ENCODE results near the gene ZNF728.
"Not testable (repeated sequence)": the region's sequence is repeated elsewhere in the genome, so short reads cannot be mapped to it uniquely, and the experiment has no call there.

The ZNF728 gene

DNA sequence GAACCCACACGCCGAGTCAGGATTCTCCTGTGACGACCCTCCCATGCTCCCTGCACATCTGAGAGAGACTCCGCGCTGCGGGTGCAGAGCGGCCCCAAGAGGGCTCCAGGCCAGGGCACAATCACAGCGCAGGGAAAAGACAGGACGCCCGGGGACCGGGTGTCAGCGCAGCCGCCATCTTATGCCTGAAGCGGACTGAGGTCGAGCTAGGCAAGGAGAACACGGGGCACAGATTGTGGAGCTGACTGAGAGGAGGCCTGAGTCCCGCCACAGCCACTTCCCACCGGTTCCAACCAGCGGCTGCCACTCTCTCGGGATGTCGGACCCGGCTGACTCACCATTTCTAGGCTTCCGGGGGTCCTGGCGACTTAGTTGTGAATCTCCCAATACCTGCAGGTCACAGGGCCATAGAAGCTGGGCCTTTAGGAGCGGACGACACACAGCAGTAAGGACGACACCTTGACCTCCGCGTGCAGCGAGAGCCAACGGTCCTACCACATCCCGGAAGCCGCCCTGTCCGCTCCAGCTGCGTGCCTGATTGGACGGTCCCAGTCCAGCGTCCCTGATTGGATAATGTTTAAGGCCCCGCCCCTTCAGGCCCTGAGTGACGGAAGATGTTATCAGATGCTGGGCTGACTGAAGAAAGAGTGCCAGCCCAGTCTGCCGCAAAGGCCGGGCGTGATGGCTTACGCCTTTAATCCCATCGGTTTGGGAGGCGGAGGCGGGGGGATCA is at the start of gene ZNF728:
TSS of gene ZNF728 (minus strand) at position 487 of the 733 bp plus-strand sequence. CDS start at position 341, 146 bp downstream.
- in situ Hi-C loops (cut with MboI; ENCODE audit: low sequenced_read_pairs), result no loop called here

DNA sequence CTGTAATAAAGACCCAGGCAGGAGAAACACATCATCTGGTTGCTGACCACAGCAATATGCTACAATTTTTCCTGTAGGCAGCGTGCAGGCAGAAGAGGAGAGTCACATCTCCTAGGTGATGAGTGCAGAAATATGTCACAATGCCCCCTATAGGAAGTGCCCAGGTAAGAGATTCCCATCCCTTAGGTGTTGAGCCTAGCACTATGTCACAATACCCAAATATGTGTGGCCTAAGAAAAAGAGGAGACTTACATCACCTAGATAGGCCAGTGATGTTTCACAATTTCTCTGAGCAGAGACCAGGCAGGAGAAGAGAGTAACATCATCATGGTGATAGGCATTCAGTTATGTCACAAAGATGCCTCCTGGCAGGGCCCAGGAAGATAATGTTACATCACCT is 49.4 kb upstream of the ZNF728 start:
- in situ Hi-C loops (cut with MboI; ENCODE audit: low sequenced_read_pairs), result no loop called here

DNA sequence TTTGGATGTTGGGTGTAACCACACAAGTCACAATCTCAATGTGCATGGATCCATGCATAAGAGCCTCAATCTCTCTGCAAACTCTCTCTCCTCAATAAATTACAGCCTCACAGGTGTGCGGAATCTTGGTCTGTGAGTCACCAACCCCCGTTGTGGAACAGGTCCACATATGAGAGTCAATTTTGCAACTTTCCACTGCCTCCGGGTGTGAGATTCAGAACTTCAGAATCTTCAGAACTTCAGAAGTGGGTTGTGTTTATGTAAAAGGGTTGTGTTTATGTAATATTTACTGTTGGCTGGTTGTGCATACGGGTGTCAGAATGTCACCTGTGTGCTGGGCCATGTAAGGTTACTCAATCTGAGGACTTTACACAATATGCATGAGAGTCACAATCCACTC is 46.3 kb upstream of the ZNF728 start:
- in situ Hi-C loops (cut with MboI; ENCODE audit: low sequenced_read_pairs), result no loop called here

DNA sequence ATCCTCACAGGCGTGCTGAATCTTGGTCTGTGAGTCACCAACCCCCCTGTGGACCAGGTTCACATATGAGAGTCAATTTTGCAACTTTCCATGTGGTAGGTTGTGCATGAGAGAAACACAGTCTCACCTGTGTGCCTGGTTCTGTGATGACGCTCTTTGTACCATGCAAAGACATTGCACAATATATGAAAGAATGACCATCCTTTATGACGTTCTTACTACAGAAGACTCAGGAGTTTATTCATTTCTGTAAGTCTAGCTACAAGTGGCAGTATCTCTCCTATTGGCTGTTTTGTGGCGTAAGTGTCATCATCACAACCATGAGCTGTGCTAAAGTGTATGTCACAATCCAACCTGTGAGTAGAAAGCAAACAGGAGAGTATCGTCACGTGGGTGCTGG is 43.8 kb upstream of the ZNF728 start:
- in situ Hi-C loops (cut with MboI; ENCODE audit: low sequenced_read_pairs), result no loop called here

DNA sequence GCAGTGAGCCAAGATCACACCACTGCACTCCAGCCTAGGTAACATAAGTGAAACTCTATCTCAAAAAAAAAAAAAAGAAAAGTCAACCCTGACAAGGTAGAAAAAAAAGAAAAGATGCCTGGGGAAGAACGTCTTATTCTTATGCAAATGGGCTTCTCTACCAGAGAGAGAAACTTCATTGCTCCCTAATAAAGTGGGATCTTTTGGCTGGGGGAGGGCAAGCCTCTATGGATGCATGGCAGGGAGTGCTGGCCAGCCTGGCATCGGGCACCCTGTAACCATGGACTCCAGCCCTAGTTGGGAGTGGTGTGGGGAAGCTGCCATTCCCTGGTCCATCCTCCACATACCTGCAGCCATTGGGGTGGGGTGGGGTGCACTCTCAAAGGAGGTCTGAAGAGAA is 30.7 kb upstream of the ZNF728 start:
- in situ Hi-C loops (cut with MboI; ENCODE audit: low sequenced_read_pairs), result no loop called here

DNA sequence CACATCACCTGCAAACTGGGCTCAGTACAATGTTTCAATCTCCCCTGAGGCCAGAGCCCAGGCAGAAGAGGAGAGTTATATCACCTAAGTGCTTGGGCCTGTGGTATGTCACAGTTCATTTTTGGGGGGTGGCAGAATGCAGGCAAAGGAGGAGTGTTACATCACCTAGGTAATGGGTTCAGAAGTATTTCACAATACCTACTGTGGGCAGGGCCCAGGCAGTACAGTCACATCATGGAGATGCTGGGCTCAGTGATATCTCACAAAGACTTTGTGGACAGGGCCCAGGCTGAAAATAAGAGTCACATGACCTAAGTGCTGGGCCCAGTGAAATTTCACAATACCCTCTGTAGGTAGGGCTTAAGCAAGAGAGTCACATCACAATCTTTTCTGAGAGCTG is 12.7 kb upstream of the ZNF728 start:
- in situ Hi-C loops (cut with MboI; ENCODE audit: low sequenced_read_pairs), result no loop called here

DNA sequence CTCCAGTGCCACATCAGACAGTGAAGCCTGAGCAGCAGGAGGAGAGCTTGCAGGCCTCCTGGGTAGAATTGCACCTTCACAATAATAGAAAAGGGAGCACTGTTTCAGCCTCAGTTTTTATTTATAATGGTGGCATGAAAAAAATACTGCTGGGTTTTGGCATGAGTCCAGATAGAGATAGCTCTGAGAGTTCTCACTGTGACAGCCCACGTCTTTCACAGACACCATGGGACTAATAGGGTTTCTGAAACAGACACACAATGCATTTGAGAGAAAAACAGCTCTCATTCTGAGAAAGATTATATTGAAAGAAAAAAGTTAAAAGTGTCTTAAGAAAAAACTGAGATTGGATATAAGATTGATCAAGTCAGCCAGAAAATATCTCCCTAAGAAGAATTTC is 8.0 kb downstream of the ZNF728 start:
- in situ Hi-C loops (cut with MboI; ENCODE audit: low sequenced_read_pairs), result not testable (repeated sequence)

DNA sequence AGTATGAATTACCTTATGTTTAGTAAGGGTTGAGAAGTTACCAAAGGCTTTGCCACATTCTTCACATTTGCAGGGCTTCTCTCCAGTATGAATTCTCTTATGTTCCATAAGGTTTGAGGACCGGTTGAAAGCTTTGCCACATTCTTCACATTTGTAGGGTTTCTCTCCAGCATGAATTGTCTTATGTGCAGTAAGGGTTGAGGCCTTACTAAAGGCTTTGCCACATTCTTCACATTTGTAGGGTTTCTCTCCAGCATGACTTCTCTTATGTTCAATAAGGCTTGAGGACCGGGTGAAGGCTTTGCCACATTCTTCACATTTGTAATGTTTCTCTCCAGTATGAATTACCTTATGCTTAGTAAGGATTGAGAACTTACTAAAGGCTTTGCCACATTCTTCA is 26.7 kb downstream of the ZNF728 start:
- in situ Hi-C loops (cut with MboI; ENCODE audit: low sequenced_read_pairs), result no loop called here

DNA sequence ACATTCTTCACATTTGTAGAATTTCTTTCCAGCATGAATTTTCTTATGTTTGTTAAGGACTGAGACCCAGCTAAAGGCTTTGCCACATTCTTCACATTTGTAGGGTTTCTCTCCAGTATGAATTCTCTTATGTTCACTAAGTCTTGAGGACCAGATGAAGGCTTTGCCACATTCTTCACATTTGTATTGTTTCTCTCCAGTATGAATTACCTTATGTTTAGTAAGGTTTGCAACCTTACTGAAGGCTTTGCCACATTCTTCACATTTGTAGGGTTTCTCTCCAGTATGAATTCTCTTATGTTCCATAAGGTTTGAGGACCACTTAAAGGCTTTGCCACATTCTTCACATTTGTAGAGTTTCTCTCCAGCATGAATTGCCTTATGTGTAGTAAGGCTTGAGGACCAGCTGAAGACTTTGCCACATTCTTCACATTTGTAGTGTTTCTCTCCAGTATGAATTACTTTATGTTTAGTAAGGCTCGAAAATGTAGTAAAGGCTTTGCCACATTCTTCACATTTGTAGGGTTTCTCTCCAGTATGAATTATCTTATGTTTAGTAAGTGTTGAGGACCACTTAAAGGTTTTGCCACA is 27.3 kb downstream of the ZNF728 start:
- in situ Hi-C loops (cut with MboI; ENCODE audit: low sequenced_read_pairs), result not testable (repeated sequence)

DNA sequence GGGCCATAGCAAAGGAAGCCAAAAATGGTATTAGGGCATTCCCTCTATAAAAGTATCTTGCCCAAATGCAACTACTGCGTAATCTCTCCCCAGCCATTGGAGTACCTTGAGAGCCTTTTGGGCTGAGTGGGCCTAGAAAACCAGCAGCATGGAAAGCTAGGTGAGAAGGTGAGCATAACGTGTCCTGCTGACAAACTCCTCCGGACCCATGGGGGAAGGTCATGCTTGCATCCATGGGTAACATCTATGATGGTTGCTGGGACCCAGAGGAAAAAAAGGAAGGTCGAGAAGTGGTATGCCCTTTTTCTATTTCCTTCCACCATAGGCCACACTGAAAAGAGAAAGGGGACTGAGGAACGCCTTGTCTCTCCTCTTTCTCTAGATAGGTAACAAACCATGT is 57.4 kb downstream of the ZNF728 start:
- in situ Hi-C loops (cut with MboI; ENCODE audit: low sequenced_read_pairs), result no loop called here

DNA sequence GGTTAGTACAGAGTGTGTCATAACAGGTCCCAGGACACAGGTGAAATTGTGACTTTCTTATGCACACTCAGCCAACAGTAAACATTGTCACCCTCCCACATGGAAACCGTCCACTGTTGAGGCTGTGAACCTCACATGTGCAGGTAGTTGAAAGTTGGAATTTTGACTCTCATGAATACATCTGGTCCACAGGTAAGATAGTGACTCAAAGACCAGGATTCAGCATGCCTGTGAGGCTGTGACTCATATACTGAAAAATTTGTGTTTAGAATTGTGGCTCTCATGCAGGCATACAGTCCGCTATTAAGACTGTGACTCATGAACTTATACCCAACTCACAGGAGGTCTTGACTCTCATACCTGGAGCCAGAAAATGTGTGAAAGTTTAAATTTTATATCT is 67.8 kb downstream of the ZNF728 start:
- in situ Hi-C loops (cut with MboI; ENCODE audit: low sequenced_read_pairs), result no loop called here

DNA sequence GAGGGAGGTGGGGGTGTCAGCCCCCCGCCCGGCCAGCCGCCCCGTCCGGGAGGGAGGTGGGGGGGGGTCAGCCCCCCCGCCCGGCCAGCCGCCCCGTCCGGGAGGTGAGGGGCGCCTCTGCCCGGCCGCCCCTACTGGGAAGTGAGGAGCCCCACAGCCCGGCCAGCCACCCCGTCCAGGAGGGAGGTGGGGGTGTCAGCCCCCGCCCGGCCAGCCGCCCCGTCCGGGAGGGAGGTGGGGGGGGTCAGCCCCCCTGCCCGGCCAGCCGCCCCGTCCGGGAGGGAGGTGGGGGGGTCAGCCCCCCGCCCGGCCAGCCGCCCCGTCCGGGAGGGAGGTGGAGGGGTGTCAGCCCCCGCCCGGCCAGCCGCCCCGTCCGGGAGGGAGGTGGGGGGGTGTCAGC is 75.4 kb downstream of the ZNF728 start:
- in situ Hi-C loops (cut with MboI; ENCODE audit: low sequenced_read_pairs), result not testable (repeated sequence)

DNA sequence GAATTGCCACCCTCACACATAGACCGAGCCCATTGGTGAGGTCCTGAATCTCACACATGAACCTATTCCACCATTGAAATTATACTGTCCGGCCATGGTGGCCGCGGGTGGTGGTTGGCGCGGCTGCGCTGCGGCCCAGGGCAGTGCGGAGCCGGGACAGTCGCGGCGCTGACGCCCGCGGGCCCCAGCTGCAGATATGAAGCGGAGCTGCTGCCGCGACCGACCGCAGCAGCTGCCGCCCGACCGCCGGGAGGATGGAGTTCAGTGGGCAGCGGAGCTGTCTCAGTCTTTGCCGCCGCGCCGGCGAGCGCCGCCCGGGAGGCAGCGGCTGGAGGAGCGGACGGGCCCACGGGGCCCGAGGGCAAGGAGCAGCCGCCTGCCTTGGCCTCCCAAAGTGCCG is 77.8 kb downstream of the ZNF728 start:
- in situ Hi-C loops (cut with MboI; ENCODE audit: low sequenced_read_pairs), result not testable (repeated sequence)
